Muscle layer of colon (tissue), 2 donors: ENCODE results near the gene EXTL1.

ENCODE experiments used
- H3K27ac ChIP-seq: one replicate; pipeline ENCODE4 v1.7.0; 2013; ENCODE audit warnings: low read depth, mild to moderate bottlenecking, low read length, moderate library complexity
- H3K27me3 ChIP-seq, 2 donors: one replicate each; pipeline ENCODE4 v1.7.0; 2013; ENCODE audit warnings: low read length in 2 of 2, mild to moderate bottlenecking in 2 of 2; ENCODE audit not compliant: insufficient read depth in 2 of 2, control insufficient read depth in 1 of 2
- H3K36me3 ChIP-seq: one replicate; pipeline ENCODE4 v1.7.0; 2013; ENCODE audit warnings: mild to moderate bottlenecking, low read length; ENCODE audit not compliant: insufficient read depth
- H3K4me1 ChIP-seq: one replicate; pipeline ENCODE4 v1.7.0; 2013; ENCODE audit warnings: mild to moderate bottlenecking, low read length; ENCODE audit not compliant: insufficient read depth
- H3K4me3 ChIP-seq, 2 donors: one replicate each; pipeline ENCODE4 v1.7.0; 2013; ENCODE audit warnings: low read length in 2 of 2, low read depth in 1 of 2, mild to moderate bottlenecking in 1 of 2, moderate library complexity in 1 of 2
- H3K9ac ChIP-seq: one replicate; pipeline ENCODE4 v1.7.0; 2013; ENCODE audit warnings: low read length
- H3K9me3 ChIP-seq: one replicate; pipeline ENCODE4 v1.7.0; 2013; ENCODE audit warnings: mild to moderate bottlenecking, low read length
- donor health status: abdominal sarcoma.
- donor health status: Adenocarcinoma of cecum.

The EXTL1 gene

DNA sequence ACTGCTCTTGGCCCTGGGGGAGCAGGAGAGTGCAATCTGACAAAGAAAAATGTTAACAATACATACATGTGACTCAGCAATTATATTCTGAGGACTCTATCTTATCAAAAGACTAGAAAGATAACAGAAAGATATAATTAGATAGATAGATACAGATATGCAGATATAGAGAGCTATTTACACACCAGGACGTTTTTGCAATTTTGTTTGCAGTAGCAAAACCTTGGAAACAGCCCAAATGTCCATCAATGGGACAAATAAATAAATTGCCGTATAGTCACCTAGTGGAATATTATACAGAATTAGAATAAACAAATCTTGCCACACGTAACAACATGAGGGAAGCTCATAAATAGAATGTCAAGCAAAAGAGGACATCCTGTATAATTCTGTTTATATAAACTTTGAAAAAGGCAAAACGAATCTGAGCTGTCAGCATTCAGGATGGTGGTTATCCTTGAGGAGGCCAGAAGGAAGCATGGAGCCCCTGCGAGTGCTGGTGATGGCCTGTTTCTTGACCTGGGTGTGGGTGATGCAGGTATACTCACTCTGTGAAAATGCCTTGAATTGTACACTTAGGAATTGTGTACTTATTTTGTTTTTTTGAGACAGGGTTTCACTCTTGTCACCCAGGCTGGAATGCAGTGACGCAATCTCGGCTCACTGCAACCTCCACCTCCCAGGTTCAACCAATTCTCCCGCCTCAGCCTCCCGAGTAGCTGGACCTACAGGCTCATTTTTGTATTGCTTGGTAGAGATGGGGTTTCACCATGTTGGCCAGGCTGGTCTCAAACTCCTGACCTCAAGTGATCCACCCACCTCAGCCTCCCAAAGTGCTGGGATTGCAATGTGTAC is 58.6 kb downstream of the EXTL1 start:
- Histone ChIP-seq H3K9ac (no peak overlapping the region), H3K27me3 (peaks cover 0 to 11% of the 10 kb centered on the region in 2 donors), H3K4me1 (no peaks in the 10 kb centered on the region), H3K36me3 (no peaks in the 10 kb centered on the region), H3K4me3 (no peak overlapping the region), H3K27ac (no peak overlapping the region), H3K9me3 (no peaks in the 10 kb centered on the region)

DNA sequence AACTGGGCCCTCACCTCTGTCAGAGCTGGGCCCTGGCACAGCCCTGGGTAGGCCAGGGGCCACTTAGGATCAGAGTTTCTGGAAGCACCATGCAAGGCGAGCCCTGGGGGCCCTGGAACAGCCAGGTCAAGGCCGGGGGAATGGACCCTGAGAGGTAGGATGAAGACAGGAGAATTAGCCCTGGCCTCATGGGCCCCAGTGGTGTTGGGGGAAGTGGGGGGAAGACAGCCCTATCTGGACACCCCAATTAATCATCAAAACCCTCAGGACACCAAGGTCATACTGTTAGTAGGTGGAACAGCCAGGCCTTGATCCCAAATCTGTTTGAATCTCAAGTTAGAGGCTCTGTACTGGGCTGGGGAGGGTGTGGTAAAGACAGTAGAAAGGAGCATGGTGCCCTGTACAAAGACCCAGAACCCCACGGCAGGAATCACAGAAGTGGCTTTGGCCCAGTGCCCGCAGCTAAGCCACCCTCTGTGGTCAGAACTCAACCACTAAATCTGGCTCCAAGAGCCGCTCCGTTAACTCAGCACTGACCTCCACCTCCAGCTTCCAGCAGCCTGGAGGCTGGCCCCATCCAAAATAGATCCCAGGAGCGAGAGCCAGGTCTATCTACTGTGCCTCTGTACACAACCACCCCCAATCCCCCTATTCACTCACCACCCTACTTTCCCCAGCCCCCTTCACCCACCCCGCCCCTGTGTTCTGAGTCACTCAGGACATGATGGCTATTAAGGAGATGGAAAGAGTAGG is 59.9 kb downstream of the EXTL1 start:
- Histone ChIP-seq H3K9ac (no peak overlapping the region), H3K36me3 (no peaks in the 10 kb centered on the region), H3K9me3 (no peaks in the 10 kb centered on the region), H3K27me3 (no peaks in the 10 kb centered on the region), H3K4me1 (no peaks in the 10 kb centered on the region), H3K27ac (no peak overlapping the region), H3K4me3 (no peak overlapping the region)

DNA sequence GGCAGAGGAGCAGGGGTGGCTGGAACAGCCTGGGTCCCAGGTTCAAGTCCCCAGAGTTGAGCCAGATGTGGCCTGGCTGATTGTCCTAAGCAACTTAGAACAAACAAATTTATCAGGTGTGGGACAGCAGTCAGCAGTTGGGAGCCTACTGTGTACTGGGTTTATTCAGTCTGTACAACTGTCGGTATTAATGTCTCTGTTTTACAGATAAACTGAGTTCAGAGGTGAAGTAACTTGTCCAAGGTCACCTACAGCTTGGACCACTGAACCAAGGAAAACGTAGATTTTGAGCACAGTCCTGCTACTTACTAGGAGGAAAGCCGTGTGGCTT is 60.4 kb downstream of the EXTL1 start:
- H3K4me3 ChIP-seq: no peak overlapping the region
- no peaks in the 10 kb centered on the region for H3K9me3 ChIP-seq
- H3K4me1 ChIP-seq: no peaks in the 10 kb centered on the region
- no peak overlapping the region for H3K27ac ChIP-seq
- H3K27me3 ChIP-seq: no peaks in the 10 kb centered on the region
- H3K36me3 ChIP-seq: no peaks in the 10 kb centered on the region
- no peak overlapping the region for H3K9ac ChIP-seq

DNA sequence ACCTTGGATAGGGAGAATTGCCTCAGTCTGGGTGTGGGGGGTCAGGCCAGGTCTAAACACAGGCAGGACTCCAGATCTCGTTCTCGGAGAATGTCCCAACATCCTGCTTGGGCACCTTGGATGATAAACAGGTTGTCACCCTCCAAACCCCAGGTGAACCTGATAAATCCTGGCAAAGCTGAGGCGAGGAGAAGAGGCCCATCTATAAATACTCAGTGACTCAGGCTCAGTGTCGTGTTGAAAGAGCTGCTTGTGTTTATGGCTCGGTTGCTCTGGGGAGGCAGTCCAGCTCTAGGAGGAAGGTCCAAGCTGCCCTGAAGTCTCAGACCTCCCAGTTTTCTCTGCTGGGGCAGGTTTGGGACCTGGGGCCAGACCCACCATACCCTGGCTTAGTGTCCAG is 61.6 kb downstream of the EXTL1 start:
- H3K27ac ChIP-seq: no peak overlapping the region
- H3K36me3 ChIP-seq: no peaks in the 10 kb centered on the region
- H3K27me3 ChIP-seq: no peaks in the 10 kb centered on the region
- H3K9me3 ChIP-seq: no peaks in the 10 kb centered on the region
- no peaks in the 10 kb centered on the region for H3K4me1 ChIP-seq
- H3K4me3 ChIP-seq: no peak overlapping the region
- no peak overlapping the region for H3K9ac ChIP-seq

DNA sequence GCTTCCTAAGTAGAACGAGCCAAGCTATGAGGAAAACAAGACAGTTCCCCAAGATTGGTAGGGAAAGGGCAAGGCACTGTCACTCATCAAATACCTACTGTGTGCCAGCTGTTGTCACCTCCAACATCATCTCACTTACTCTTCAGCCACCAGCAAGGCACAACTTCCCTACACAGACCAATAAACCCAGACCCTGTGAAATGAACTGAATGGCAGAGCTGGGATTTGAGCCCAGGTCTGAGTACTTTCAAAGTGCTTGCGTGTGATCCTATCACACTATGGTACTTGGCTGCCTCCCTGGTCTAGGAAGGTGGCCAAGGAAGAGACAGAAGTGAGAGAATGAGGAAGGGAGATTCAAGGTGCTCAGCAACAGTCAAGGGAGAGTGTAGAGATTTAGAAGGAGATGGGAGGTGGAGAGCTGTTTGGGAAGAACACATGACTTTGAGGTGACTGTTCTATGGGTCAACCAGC is 62.6 kb downstream of the EXTL1 start:
- H3K4me1 ChIP-seq: no peaks in the 10 kb centered on the region
- no peak overlapping the region for H3K27ac ChIP-seq
- no peaks in the 10 kb centered on the region for H3K9me3 ChIP-seq
- H3K4me3 ChIP-seq: no peak overlapping the region
- H3K27me3 ChIP-seq: no peaks in the 10 kb centered on the region
- no peak overlapping the region for H3K9ac ChIP-seq
- no peaks in the 10 kb centered on the region for H3K36me3 ChIP-seq

DNA sequence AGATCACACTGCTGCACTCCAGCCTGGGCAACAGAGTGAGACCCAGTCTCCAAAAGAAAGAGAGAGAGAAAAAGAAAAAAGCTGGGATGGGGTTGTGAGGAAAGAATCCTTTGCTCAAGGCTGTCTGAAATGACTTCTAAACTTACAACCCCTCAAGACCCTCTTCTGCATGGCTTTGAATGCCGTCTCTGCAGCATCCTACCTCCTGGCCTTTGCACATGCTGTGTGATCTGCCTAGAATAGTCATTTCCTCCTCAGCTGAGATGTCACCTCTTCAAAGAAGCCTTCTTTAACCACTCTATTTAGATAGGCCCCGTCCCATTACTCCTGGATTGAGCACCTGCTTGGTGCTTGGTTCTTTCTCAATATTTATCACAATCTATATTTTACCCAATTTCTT is 63.3 kb downstream of the EXTL1 start:
- Histone ChIP-seq H3K27ac (no peak overlapping the region), H3K9ac (no peak overlapping the region), H3K9me3 (no peaks in the 10 kb centered on the region), H3K4me3 (no peak overlapping the region), H3K36me3 (no peaks in the 10 kb centered on the region), H3K4me1 (no peaks in the 10 kb centered on the region), H3K27me3 (no peaks in the 10 kb centered on the region)
